BLaER1 treated with 17β-estradiol and CSF1 and Interleukin-3, amounts not matched to agents 10 nM and 100 nM (cell line): ENCODE results near the gene SEPSECS.

ENCODE experiments used
- H3K27ac ChIP-seq, 11 experiments: shearing (Covaris generic); formaldehyde crosslinking; 2 replicates each; pipeline ENCODE4 v1.8.1; 2022
- H3K27me3 ChIP-seq, 11 experiments: shearing (Covaris generic); formaldehyde crosslinking; 2 replicates each; pipeline ENCODE4 v1.8.1; 2022
- H3K36me3 ChIP-seq, 11 experiments: shearing (Covaris generic); formaldehyde crosslinking; 2 replicates each; pipeline ENCODE4 v1.8.1; 2022
- H3K4me1 ChIP-seq, 10 experiments: shearing (Covaris generic); formaldehyde crosslinking; 2 replicates each; pipeline ENCODE4 v1.8.1; 2022
- H3K4me2 ChIP-seq, 11 experiments: shearing (Covaris generic); formaldehyde crosslinking; 2 replicates each; pipeline ENCODE4 v1.8.1; 2022
- H3K4me3 ChIP-seq, 10 experiments: shearing (Covaris generic); formaldehyde crosslinking; 2 replicates each; pipeline ENCODE4 v1.8.1; 2022
- H3K9ac ChIP-seq, 11 experiments: shearing (Covaris generic); formaldehyde crosslinking; 2 replicates each; pipeline ENCODE4 v1.8.1; 2022
- H3K9me3 ChIP-seq, 11 experiments: shearing (Covaris generic); formaldehyde crosslinking; replicated peaks in 1 of 11; 2 replicates each; pipeline ENCODE4 v1.8.1; 2022
- H4K20me1 ChIP-seq, 11 experiments: shearing (Covaris generic); formaldehyde crosslinking; 2 replicates each; pipeline ENCODE4 v1.8.1; 2022
- Cebpa-rat ChIP-seq, 11 experiments: shearing (Covaris generic); IDR thresholded peaks; 2 replicates each; pipeline ENCODE4 v1.8.1; 2022

SEPSECS gene

DNA sequence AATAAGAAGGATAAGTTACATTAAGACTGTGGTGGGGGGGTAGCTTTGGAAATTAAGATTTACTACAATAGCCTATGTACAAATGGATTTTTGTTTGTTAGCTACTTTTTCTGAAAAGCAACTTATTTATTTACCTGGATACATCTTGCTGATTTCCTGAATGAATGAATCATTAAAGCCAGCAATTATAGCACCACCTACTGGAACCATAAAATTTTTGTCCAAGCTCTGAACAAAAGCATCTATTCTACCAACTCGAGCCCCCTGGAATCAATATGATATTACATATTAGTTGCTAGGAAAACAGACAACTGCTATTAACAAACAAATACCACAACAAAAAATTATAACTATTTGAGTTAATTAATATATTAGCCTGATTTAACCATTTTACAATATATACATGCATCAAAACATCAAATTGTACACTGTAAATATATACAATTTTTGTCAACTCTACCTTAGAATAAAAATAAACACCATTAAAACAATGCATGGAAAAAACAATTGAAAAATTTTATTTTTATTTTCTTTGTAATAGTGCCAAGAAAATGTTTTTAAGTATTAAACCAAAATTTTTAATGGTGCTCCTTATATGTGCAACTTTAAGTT lies 15.3 kb downstream of the SEPSECS start:
- Histone ChIP-seq H3K27ac (no peak overlapping the region), H4K20me1 (no peaks in the 10 kb centered on the region), H3K9me3 (no peaks in the 10 kb centered on the region), H3K4me2 (no peak overlapping the region), H3K4me1 (peaks cover 0 to 20% (median 0%) of the 10 kb centered on the region in 10 experiments; a peak in 5 of 20 replicates), H3K4me3 (no peak overlapping the region), H3K9ac (no peak overlapping the region), H3K36me3 (peaks cover 19 to 60% (median 26%) of the 10 kb centered on the region in 11 experiments; a peak in 21 of 22 replicates), H3K27me3 (no peaks in the 10 kb centered on the region)
- no peak for TF ChIP-seq Cebpa-rat (IDR thresholded peaks at IDR 0.05)

DNA sequence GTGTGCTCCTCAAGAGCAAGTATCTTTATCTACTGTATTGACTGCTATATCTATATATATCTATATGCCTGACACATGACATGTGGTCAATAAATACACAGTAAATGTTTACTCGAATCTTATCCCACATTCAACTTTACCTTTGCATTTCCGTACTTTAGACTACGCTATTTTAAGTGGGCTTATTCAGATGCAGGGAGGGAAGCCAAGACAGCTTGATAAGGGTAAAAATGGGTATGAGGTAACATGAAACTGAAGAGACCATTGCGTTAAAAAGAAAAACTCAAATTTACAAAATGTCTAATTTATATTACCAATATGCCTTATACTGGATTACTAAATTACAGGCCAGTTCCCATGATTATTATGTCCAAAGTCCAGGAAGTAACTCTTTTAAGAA lies 17.8 kb downstream of the SEPSECS start:
- H3K4me1 ChIP-seq, result peaks cover 0 to 20% (median 0%) of the 10 kb centered on the region in 10 experiments; a peak in 5 of 20 replicates
- H3K27ac ChIP-seq, result no peak overlapping the region
- peaks cover 0 to 6% (median 5%) of the 10 kb centered on the region in 11 experiments; a peak in 9 of 22 replicates for H3K9me3 ChIP-seq
- H3K9ac ChIP-seq, result no peak overlapping the region
- TF ChIP-seq Cebpa-rat (IDR thresholded peaks at IDR 0.05), result no peak
- no peaks in the 10 kb centered on the region for H4K20me1 ChIP-seq
- no peak overlapping the region for H3K4me2 ChIP-seq
- no peak overlapping the region for H3K4me3 ChIP-seq
- H3K27me3 ChIP-seq, result no peaks in the 10 kb centered on the region
- peaks cover 22 to 72% (median 39%) of the 10 kb centered on the region in 11 experiments; a peak in 20 of 22 replicates for H3K36me3 ChIP-seq

DNA sequence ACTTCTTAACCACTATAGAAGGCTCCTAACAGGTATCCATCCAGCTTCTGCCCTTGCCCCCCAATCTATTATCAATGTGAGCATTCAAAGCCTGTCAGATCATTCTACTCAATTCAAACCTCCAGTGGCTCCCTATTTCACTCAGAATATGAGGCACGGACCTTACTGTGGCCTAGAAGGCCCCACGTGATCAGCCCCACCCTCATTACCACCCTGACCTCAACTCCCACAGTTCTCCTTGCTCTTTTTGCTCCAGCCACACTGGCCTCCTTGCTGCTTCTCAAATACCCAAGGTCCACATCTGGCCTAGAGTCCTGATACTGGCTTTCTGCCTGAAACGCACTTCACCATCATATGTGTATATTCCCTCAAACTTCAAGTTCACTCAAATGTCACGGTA lies 18.7 kb downstream of the SEPSECS start:
- no peak overlapping the region for H3K4me2 ChIP-seq
- H3K9me3 ChIP-seq, result peaks cover 5 to 15% (median 12%) of the 10 kb centered on the region in 11 experiments; a peak in 18 of 22 replicates
- no peak for TF ChIP-seq Cebpa-rat (IDR thresholded peaks at IDR 0.05)
- peaks cover 30 to 81% (median 44%) of the 10 kb centered on the region in 11 experiments for H3K36me3 ChIP-seq
- H3K4me1 ChIP-seq, result peaks cover 0 to 13% (median 0%) of the 10 kb centered on the region in 10 experiments; a peak in 5 of 20 replicates
- no peaks in the 10 kb centered on the region for H4K20me1 ChIP-seq
- H3K27me3 ChIP-seq, result no peaks in the 10 kb centered on the region
- no peak overlapping the region for H3K4me3 ChIP-seq
- H3K27ac ChIP-seq, result no peak overlapping the region
- H3K9ac ChIP-seq, result no peak overlapping the region

DNA sequence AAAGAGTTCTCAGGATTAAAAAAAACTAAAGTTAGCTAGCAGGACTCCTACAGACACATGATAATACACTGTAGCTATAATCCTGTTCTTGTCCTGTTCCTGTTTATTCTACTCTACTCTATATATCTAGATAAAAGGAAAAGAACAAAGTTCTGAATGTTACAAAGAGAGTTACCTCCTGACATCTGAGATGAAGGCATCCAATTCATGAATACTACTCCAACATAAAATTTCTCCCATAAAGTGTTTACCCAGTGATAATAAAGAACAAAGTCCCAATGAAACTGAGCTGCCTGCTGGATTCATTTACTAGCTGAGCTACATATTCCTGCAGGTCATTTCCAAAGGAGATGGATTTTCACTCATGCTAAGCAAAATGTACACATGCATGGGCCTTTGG lies 27.1 kb downstream of the SEPSECS start:
- H3K36me3 ChIP-seq, result peaks cover 22 to 69% (median 32%) of the 10 kb centered on the region in 11 experiments; a peak in 20 of 22 replicates
- H3K9me3 ChIP-seq, result peaks cover 10 to 32% (median 20%) of the 10 kb centered on the region in 11 experiments; a peak in 19 of 22 replicates
- no peak overlapping the region for H3K9ac ChIP-seq
- H3K27ac ChIP-seq, result no peak overlapping the region
- no peak for TF ChIP-seq Cebpa-rat (IDR thresholded peaks at IDR 0.05)
- H4K20me1 ChIP-seq, result no peaks in the 10 kb centered on the region; a peak in 1 of 22 replicates
- no peaks in the 10 kb centered on the region for H3K4me1 ChIP-seq
- no peak overlapping the region for H3K4me2 ChIP-seq
- no peak overlapping the region for H3K4me3 ChIP-seq
- no peaks in the 10 kb centered on the region for H3K27me3 ChIP-seq

DNA sequence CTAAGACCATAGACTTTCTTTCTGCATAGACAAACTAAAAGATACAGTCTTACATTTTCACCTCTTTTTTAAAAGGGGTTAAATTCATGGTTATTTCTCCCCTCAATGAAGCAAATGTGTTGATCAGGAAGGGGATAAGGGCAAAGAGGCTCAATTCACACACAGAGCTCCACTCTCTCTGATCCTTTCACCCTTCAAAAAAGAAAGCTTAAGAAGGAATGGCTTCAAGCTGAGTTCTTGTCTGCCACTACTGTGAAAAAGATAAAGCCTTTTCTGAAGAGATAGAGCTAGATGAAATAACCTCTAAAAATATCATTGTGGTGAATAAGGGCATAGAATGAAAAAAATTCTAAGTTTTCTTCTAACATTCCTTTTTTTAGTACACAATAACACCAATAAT lies 28.3 kb downstream of the SEPSECS start:
- Histone ChIP-seq H3K4me1 (no peaks in the 10 kb centered on the region), H3K27me3 (no peaks in the 10 kb centered on the region), H4K20me1 (no peaks in the 10 kb centered on the region; a peak in 1 of 22 replicates), H3K9ac (no peak overlapping the region), H3K36me3 (peaks cover 11 to 69% (median 22%) of the 10 kb centered on the region in 11 experiments; a peak in 19 of 22 replicates), H3K4me2 (no peak overlapping the region), H3K9me3 (peaks cover 4 to 21% (median 11%) of the 10 kb centered on the region in 11 experiments; a peak in 16 of 22 replicates), H3K27ac (no peak overlapping the region), H3K4me3 (no peak overlapping the region)
- no peak for TF ChIP-seq Cebpa-rat (IDR thresholded peaks at IDR 0.05)

DNA sequence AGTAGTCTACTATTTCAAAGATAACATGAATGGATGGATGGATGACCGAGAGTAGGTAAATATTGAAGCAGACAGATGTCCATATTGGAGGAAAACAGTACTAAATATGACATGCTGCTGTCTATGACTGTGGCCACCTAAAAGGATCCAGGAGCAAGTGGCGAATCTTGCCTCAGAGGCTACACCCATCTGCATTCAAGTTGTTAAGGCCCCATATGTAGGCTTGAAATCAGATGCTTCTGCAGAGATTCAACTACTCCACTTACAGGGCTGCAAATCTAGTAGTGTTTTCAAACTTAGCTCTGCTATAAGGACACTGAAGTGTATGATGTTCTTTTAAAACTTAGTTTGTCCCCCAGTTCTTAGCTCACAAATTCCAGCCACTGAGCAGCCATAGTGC lies 28.9 kb downstream of the SEPSECS start:
- Histone ChIP-seq H3K36me3 (peaks cover 5 to 68% (median 16%) of the 10 kb centered on the region in 11 experiments; a peak in 18 of 22 replicates), H3K4me3 (no peak overlapping the region), H3K27ac (no peak overlapping the region), H3K4me2 (no peak overlapping the region), H3K9me3 (peaks cover 0 to 15% (median 6%) of the 10 kb centered on the region in 11 experiments; a peak in 12 of 22 replicates), H4K20me1 (no peaks in the 10 kb centered on the region; a peak in 1 of 22 replicates), H3K27me3 (no peaks in the 10 kb centered on the region), H3K4me1 (no peaks in the 10 kb centered on the region), H3K9ac (no peak overlapping the region)
- no peak for TF ChIP-seq Cebpa-rat (IDR thresholded peaks at IDR 0.05)

DNA sequence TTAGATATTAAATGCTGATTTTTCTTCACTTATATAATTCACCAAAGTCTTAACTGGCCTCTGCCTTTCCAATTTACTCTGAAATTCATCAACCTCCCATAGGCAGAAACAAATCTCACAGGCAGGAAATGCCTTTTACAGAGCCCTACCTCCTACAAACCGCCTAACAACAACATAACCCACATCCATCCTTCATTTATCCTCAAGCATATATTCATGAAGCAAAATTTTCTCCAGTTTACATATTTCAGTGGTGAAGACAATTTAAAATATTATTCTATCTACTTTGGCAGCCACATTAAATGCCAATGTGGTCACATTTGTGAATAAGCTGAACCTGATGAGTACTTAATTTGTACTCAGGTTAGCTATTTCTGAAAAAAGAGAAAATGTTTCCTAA lies 30.3 kb downstream of the SEPSECS start:
- Histone ChIP-seq H4K20me1 (no peaks in the 10 kb centered on the region; a peak in 1 of 22 replicates), H3K4me2 (no peak overlapping the region), H3K9ac (no peak overlapping the region), H3K36me3 (peaks cover 6 to 68% (median 17%) of the 10 kb centered on the region in 11 experiments; a peak in 17 of 22 replicates), H3K4me3 (no peak overlapping the region), H3K27me3 (no peaks in the 10 kb centered on the region), H3K9me3 (peaks cover 0 to 3% (median 0%) of the 10 kb centered on the region in 11 experiments; a peak in 5 of 22 replicates), H3K4me1 (no peaks in the 10 kb centered on the region), H3K27ac (no peak overlapping the region)
- TF ChIP-seq Cebpa-rat (IDR thresholded peaks at IDR 0.05), result no peak

DNA sequence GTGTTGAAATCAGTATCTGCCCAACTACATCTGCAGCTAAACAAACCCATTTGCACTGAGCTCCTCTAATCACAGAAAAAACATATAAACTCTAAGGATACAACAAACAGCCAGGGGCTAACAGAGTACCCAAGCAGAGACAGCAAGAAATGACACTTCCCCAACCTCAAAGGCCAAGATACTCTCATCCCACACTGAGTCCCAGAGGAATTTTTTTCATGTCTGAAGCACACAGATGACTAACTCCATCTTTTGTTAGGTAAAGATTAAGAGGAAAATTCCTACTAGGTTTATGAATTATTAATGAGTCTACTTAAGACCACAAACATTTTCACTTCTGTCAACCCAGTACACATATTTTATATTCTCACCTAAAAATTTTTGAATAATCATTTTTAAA lies 31.6 kb downstream of the SEPSECS start:
- Histone ChIP-seq H3K4me2 (no peak overlapping the region), H3K27me3 (no peaks in the 10 kb centered on the region), H3K27ac (no peak overlapping the region), H3K9ac (no peak overlapping the region), H4K20me1 (no peaks in the 10 kb centered on the region; a peak in 1 of 22 replicates), H3K36me3 (peaks cover 6 to 68% (median 23%) of the 10 kb centered on the region in 11 experiments; a peak in 20 of 22 replicates), H3K9me3 (no peaks in the 10 kb centered on the region), H3K4me3 (no peak overlapping the region), H3K4me1 (no peaks in the 10 kb centered on the region)
- no peak for TF ChIP-seq Cebpa-rat (IDR thresholded peaks at IDR 0.05)

DNA sequence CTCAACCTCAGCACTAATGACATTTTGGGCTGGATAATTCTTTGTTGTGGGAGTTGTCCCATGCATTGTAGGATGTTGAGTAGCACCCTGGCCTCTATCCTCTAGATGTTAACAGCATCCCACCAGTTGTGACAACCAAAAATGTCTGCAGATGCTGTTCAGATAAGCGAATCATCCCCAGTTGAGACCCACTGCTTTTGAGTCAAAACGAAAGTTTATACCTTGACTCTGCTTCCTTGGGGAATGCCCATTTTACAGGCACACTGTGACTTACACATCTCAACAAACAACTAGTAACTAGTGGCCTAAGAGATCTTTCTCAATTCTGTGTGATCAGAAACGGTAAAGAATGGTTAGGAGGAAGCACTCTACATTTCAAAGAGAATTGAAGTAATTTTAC lies 37.0 kb downstream of the SEPSECS start:
- H3K4me3 ChIP-seq, result no peak overlapping the region
- H3K36me3 ChIP-seq, result peaks cover 21 to 83% (median 41%) of the 10 kb centered on the region in 11 experiments; a peak in 21 of 22 replicates
- H3K4me1 ChIP-seq, result no peaks in the 10 kb centered on the region
- H3K9ac ChIP-seq, result no peak overlapping the region
- no peaks in the 10 kb centered on the region for H3K9me3 ChIP-seq
- no peak overlapping the region for H3K27ac ChIP-seq
- H4K20me1 ChIP-seq, result no peaks in the 10 kb centered on the region
- H3K4me2 ChIP-seq, result no peak overlapping the region
- no peak for TF ChIP-seq Cebpa-rat (IDR thresholded peaks at IDR 0.05)
- no peaks in the 10 kb centered on the region for H3K27me3 ChIP-seq
